ENCODE measurements around the gene LNX1.

Gene LNX1

DNA sequence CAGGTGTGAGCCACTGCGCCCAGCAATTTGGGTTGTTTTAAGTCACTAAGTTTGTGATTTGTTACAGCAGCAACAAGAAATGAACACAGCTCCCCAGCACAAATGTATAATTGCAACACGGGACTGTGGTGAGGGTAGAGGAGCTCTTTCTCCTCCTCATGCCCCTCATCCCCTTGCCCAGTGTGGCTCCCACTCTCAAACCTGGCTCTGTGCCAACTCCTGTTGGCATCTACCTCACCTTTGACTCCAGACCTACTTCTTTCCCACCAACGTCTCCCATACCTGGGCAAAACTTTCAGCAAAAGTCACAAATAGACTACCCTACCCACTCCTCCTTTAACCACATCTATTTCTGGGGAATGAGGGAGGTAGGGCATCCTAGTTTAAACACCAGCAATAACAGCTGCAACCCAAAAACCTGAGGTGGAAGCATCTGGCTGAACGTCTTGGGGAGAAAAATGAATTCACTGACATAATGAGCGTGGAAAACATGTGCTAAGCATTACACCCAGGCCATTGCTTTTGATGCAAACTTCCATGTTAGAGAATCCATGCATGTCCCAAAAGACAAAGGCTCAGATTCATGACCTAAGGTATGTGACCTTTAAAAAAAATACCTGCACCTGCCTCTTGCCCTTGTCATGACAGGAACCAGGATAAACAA lies 19.2 kb downstream of the LNX1 start:
- no peak for DNase-seq

DNA sequence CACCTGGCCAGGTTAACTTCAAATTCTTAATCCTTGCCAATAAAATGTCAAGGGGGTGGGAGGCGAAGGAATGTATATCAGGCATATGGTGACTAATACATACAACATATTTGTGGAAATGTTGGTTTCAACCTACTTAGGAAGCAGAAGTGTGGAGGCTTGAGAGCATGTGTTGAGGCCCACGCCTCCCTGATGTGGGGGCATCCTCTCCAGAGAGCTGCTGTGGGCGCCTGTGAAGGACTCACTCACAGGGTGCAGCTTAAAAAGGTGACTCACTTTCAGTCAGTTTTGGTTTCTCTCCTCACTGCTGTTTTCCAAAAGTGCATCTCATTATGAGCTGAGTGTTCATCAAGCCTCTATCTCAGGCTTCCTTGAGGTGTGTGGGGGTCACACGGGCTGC lies 27.5 kb downstream of the LNX1 start:
- no peak for DNase-seq

DNA sequence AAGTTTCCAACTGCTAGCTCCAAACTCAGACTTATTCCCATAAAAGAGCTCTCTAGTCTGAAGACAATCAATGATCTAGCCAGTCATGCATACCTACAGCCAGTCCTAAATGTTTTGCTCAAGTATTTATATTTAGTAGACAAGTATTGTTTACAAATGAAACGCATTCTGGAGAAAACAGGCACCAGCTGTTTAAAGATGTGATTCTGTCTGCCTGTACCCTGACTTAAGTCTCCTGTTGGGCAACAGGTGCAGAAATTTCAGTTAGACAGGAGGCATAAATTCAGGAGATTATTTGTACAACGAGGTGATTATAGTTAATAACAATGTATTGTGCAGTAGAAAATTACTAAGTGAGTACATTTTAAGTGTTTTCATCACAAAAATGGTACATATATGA lies 28.9 kb downstream of the LNX1 start:
- DNase-seq, result peak in 1 of 2 experiments; percentile 72

DNA sequence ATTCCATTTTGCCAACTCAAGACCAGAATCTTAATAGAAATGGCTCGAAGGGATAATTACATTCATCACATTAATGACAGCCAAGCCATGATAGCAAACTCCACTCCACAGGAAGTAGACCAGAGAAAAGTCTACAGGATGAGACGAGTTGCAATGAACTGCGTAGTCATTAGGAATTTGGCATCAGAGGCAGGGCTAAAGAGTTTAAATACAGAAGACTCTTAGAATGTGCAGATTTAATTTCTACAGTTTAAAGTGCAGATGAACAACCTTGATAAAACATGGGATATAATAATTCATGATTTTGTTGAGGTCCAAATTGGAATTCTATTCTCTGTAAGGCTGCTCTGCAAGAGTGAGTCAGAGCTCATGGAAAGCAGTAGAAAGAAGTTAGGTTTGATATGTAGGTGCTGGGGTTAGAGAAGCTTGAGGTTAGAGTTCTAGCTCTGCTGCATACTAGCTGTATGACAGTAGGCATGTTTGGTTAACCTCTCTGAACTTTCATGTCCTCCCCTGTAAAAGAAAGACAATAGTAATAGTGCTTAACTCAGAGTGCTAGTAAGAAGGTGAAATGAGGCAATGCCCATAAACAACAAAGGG lies 32.2 kb downstream of the LNX1 start:
- peak in 1 of 2 experiments; percentile 18 for DNase-seq

DNA sequence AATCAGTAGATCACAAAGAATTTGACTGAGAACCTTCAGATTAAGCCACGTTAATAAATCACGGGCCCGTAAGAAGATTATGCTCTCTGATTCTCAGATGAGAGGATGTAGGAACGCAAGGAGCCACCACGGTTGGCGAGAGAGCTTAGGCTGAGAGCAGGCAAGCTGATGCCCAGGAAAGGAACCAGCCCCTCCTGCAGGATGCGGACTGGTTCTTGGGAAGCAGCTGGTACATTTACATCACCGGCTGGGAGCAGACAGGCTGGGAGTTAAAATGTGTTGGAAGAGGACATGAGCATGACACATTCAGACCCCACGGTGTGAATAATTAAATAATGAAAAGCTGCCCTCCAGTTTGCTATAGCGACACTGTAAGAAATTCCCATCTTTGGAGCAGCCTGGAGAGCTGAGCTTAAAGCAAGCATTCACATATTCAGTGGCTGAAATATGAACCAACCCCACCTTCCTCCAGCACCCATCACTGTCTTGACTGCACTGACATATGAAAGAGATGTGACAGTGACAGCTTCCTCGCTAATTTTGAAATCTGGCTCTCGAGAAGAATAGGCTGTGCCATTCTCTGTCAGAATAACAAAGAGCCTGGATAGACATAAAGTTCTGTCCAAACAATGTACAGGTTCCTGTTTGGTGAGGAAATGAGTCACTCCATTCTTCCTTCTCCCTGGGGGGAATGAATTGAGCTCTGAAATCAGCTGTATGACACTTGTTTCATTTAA lies 33.1 kb downstream of the LNX1 start:
- peak in 1 of 2 experiments; percentile 73 for DNase-seq

DNA sequence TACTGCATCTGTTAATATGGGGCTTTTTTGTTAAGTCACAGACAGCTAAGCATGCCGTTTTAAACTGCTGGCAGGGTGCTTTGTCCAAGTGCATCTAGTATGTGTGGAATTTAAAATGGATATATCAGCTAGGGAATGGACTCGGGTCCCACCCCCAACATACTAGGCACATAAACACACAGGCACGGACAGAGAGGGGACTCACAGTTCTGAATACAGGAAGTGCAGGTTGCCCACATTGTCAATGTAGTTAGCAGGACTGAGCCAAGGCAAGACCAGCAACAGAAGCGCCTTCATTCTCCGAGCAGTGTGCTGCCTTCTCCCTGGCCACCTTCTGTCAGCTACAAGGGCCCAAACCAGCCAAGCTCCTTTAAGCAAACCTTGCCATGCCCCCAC lies 33.6 kb downstream of the LNX1 start:
- no peak for DNase-seq

DNA sequence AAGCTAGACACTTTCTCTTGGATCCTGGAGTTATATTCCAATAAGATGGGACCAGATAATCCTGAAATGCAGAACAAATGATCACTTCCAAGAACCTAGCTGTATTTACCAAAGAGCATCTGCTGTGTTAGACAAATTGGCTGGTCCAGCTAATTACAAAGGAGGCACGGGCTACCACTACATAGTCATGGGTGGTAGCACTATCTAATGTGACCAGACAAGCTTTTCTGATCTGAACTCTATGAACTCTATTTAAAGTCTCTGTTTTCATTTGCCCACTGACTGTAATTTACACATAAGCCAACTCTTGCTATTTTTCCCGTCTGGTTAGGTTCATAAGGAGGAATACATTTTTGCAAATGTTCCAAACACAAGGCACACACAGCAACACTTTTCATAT lies 34.6 kb downstream of the LNX1 start:
- DNase-seq, result no peak

DNA sequence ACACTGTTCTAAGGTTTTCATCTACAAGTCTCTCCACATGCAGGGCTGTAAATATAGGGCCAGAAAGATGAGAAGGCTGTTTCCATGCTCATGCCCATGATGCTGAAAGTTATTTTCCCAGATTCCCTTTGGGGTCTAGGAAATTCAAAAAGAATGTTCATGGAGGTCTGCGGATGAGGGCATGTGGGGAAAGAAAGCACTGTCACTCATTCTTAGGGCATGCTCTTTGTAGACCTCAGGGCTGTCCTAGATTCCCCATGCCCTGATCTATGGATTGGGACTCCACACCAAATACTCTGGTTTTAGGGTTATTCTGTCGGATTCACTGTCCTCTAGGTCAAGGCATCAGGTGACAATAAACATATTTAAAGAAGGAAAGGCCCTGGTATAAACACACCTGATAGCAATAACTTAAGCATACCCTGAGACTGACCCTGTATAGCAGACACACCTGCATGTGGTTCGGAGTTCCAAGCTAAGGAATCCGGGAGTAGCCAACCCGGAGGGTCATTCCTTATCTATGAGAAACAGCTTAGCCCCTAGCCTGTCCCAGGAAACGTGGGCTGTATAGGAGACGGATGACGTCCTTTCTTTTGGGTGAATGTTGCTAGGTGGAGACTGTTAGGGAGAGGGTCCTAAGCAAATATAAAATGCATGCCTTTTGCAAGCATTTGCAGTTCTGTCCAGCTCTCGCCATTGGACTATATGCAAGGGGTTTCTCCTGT lies 37.6 kb downstream of the LNX1 start:
- DNase-seq, result no peak

DNA sequence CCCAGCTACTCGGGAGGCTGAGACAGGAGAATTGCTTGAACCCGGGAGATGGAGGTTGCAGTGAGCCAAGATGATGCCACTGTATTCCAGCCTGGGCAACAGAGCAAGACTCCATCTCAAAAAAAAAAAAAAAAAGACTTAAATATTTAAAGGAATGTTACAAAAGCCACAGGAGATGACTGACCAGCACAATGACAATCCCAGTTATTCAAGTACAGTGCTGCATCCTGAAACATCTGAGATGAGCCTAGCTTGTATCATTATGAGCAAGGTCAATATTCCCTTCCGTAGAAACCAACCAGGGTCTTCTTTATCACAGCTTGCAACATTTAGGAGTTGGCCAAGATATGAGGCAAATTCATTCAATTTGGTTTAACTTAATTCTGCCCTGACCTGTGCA lies 38.6 kb downstream of the LNX1 start:
- no peak for DNase-seq

DNA sequence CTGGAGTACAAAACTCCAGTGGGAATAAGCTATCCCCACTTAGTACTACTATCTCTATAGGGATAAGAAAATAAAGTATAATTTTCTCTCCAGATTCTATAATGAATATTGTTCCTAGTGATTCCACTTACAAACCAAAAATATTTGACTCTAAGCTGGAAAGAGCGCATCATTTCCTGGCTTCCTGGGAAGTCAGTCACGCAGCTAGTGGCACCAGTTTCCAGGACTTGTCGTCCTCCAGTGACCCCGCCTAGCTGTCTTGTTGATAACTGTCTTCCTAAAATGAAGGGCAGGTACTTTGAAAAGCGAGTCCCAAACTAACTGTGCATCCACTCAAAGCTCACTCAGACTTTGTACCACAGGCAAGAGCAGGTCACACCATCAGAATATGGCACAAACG lies 39.3 kb downstream of the LNX1 start:
- no peak for DNase-seq

DNA sequence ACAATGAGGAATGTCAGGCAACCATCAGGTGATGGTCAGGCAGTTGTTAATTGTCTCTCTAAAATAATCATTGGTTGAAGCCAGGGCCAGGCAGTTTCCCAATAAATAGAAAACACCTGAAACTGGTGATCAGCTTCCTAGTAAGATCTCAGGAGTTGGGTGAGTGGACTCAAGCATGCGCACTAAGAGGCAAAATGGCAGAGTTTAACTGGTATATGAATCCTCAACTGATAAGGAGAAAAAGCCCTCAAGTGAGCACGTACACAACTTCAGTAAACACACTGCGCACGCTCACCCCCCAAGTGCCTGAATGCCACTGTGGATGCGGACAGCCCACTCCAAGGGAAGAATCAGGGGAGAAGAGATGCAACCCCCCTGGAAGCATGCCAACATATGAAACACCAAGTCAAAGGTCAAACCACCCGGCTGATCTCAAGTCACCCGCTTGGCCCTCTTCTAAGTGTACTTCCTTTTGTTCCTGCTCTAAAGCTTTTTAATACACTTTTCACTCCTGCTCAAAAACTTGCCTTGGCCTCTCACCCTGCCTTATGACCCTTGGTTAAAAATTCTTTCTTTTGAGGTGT lies 39.9 kb downstream of the LNX1 start:
- no peak for DNase-seq

DNA sequence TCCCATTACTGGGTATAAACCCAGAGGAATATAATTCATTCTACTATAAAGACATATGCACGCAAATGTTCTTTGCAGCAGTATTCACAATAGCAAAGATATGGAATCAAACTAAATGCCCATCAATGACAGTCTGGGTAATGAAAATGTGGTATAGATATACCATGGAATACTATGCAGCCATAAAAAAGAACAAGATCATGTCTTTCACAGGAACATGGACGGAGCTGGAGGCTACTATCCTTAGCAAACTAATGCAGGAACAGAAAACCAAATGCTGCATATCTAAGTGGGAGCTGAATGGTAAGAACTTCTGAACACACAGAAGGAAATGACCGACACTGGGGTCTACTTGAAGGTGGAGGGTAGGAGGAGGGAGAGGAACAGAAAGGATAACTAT lies 42.6 kb downstream of the LNX1 start:
- DNase-seq, result no peak

DNA sequence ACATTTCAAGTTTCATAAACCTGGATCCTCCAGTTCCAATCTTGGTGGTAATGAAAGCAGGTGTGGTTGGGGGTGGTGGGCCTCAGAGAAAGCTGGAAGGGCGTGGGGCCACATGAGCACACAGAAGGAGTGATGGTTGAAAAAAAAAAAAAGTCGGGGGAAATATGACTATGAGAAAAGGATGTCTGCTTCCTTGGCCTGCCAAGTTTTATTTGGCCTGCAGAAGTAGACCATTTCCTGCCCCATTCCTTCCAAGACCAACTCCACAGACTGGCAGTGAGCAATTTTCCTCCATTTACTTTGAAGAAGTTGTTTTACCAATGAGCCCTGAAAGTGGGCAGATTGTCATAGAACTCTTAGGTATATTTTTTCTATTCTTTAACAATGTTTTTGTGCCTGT lies 43.3 kb downstream of the LNX1 start:
- no peak for DNase-seq

DNA sequence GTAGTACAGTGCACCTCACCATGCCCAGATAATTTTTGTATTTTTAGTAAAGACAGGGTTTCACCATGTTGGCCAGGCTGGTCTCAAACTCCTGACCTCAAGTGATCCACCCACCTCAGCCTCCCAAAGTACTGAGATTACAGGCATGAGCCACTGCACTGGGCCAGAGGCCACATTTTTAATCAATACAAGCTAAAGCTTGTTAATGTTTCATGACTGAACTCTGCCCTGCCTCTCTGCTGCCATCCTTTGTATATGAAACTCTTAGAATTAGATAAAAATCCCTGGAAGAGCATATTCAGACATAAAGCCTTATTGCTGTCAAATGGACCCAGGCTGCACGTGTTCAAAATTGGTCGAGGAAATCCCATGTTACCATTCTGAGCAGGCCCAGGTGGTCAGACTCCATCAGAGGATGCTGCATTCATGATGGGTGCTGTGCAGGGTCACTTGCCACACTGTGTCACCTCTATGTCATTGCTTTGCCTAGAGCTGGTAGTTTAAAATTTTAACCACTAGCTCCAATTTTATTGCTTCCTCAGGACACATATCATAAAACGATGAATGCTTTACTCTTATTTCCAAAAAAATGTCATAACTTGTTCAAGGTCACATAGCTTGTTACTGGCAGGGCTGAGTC lies 45.2 kb downstream of the LNX1 start:
- DNase-seq, result no peak

DNA sequence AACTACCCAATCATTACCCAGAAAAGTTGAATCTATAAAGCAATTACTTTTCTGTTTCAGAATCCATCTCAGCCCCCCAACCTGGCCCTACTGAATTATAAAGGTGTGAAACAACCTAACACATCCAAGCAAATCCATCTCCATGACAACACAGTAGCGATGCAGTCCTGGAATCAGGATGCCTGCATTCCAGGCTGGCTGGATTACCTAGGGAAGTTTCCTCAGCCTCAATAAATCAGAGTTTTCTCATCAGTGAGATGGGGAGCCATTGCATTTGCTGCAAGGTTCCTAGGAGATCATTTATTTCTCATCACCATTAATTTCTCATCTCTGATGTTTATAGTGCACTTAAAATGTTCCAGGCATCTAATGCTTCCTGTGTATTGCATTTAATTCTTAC lies 46.0 kb downstream of the LNX1 start:
- no peak for DNase-seq

DNA sequence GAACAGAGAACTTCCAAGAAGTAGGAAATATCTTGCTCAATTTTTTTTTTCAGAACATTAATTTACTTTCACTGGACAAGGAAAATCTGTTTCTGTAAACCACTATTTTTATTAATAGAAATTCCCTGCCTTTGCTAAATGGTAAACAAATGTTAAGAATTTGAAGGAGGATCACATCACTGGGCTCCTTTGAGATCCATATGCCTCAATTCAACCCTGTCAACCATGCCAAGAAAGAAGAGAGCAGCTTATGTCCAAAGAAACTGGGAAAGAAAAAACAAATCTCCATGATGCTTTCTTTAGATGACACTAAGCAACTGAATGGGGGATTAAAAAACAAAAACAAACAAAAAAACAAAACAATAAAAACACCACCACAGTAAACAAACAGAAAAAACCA lies 47.7 kb downstream of the LNX1 start:
- no peak for DNase-seq

DNA sequence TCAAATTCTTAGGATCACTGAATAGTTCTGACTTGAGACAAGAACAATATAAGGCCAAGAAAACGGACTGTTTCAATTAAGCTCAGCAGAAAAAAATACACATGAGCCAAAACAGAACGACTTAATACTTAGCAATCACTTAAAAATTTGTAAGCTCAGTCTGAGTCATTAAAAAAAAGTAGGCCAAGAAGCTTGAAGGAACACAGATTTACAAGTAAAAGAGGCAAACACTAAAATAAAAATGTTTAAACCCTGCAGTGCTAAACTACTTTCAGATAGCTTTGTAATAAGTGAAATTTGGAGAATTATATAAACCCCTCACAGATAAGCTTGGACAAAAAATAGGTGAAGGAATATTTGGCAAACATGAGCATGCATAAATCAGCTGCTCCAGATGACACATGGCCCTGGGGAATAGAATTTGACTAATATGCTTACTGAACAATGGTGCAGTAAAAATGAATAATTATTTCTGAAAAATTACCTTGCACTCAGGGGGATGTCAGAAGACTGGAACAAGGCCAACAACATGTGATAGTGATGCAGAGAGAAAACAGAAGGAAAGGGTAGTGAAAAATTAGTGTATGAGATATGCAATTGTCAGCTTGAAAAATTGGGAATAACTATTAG lies 49.6 kb downstream of the LNX1 start:
- peak; percentile 50 to 72 for DNase-seq

DNA sequence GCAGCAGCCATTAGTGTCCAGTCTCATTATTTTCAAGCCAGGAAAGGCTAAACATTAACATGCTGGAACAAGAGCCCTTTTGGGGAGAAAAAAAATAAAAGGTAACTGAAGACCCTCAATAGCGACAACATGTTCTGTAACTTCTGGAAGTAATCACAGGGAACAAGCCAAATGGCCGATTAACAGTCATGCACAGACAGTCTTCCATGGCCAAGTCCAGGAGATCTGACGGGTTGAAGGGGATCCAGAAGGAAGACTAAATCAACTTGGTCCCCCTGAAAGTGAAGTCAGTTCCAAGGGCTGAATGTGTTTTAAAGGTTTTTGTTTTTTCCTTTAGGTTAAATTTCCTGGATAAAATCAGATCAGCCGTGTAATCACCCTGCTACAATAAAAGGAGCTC lies 52.5 kb downstream of the LNX1 start:
- DNase-seq, result no peak

DNA sequence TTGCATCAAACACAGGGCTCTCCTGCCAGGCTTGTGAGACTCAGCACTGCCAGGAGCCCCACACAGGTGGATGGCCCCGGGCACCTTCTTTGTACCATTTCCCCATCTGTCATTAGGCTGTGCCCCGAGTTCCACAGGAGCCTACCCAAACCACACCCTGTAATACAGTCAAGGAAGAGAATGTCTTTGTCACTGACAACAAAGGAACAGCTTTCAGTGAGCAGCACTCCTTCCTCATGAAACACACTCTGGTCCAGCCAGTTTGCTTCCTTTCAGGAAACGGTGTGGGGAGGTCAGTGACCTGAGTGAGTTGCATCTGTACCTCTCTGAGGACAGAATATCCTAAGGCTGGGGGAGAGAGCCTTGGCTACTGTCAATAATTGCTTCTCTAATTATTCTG lies 53.7 kb downstream of the LNX1 start:
- DNase-seq, result no peak

DNA sequence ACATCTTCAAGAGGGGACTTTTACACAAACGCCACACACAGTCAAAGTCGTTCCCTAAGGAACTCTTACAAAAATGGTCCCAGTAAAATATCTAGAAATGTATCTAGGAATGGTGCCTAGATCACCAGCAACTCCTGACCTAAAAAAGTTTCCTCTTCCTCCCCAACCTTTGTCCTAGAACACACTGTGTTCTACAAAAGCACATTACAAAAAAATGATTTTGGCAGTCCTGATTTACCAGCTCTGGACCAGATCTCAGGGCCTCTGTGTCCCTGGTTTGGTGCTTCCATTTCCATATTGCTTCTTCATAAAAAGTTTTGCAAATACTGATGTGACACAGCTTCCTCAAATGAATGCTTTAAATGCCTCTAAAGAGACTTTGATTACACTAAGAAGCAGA lies 55.0 kb downstream of the LNX1 start:
- DNase-seq, result no peak

DNA sequence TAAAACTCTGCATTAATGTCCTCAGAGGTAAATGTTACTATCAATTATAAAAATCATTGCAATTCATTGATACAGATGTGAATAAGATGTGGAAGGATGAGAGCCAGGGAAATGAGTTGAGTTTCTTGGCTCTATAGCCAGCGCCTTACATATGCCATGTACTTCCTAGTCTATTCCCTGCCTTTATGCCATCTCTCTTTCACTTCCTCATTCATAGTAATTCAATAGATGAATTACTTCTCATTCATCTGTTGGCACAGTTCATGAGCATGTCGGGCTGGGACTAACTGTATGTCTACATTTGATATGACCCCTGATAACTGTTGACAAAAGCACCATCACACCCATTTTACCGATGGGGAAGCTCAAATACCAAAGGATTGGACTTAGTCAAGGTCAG lies 55.7 kb downstream of the LNX1 start:
- no peak for DNase-seq

DNA sequence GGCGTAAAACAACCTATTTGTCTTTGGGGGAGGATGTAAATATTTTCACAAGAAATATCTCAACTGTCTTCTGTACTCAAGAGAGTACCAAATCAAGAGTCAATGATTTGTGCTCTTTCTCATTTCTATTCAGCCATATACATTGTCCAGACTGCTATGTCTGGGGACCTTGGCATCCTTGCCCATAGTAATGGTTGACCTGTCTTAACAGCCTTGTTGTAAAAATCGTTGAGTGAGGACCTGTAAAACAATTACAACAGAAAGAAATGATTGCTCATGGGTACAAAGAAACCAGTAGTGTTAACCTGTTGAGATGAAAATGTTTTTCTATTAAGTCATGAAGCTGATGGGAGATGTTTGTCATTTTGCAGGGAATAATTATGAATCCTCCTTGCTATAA lies 56.6 kb downstream of the LNX1 start:
- DNase-seq, result no peak
